ENCODE measurements around the gene ADRB2. TPM values are rescaled to one million over a fixed set of nuclear protein-coding genes. Genes with fewer than 3 reads are reported as not detected.

Gene ADRB2
- total RNA-seq, 1 experiment from 2014 or later: 0.26 TPM

- H3K4me1 Mint-ChIP-seq: peaks cover under 1 to 4% of the 10 kb centered on the region in 2 experiments; a peak in 3 of 4 replicates
- no peaks in the 10 kb centered on the region for H3K9me3 Mint-ChIP-seq
- H2AFZ ChIP-seq (ENCODE audit: low read length): no peak overlapping the region
- H3K36me3 Mint-ChIP-seq (ENCODE audit: insufficient read depth in 1 of 3, low read depth in 3 of 3): no peaks in the 10 kb centered on the region
- H3K56ac ChIP-seq (ENCODE audit: insufficient read length, low read depth, low read length): no peak overlapping the region
- no peak overlapping the region for H4K5ac ChIP-seq (ENCODE audit: insufficient read length, low read depth, low read length)
- no peak for DNase-seq
- H3K4me1 ChIP-seq (ENCODE audit: insufficient read depth, low read length): no peaks in the 10 kb centered on the region
- H2BK12ac ChIP-seq (ENCODE audit: insufficient read length, low read depth, low read length): no peak overlapping the region
- H2BK5ac ChIP-seq (ENCODE audit: insufficient read length, low read length): no peak overlapping the region
- no peaks in the 10 kb centered on the region for H3K79me2 ChIP-seq (ENCODE audit: insufficient read depth, low read length)
- H3K4ac ChIP-seq (ENCODE audit: low read depth, low read length): no peak overlapping the region
- no peak overlapping the region for H2BK15ac ChIP-seq (ENCODE audit: low read depth, low read length)
- no peak overlapping the region for H4K8ac ChIP-seq (replicated peaks; ENCODE audit: insufficient read length, low read depth, low read length)
- no peaks in the 10 kb centered on the region for H4K20me1 ChIP-seq (ENCODE audit: control insufficient read depth, insufficient read depth, insufficient read length)
- no peak overlapping the region for H3T11ph ChIP-seq (ENCODE audit: low read length)
- H3K23me2 ChIP-seq (ENCODE audit: insufficient read length, low read depth, low read length, poor library complexity, severe bottlenecking): no peaks in the 10 kb centered on the region
- H3K14ac ChIP-seq (ENCODE audit: insufficient read depth, low read length): no peak overlapping the region
- H2BK120ac ChIP-seq (ENCODE audit: low read depth, low read length, poor library complexity, severe bottlenecking): no peak overlapping the region
- no peak overlapping the region for H2AK5ac ChIP-seq (ENCODE audit: insufficient read length, low read length)
- no peak overlapping the region for H3K27ac ChIP-seq (ENCODE audit: insufficient read length, low read depth, low read length)
- H3K4me2 ChIP-seq (ENCODE audit: insufficient read depth, insufficient read length, low read length): no peak overlapping the region
- H4K91ac ChIP-seq (ENCODE audit: insufficient read length, low read depth, low read length): no peak overlapping the region
- H3K9ac ChIP-seq (ENCODE audit: extremely low read depth, insufficient read length, low read length): no peak overlapping the region
- H3K4me3 Mint-ChIP-seq: no peak overlapping the region
- TF ChIP-seq, protein P1, sequence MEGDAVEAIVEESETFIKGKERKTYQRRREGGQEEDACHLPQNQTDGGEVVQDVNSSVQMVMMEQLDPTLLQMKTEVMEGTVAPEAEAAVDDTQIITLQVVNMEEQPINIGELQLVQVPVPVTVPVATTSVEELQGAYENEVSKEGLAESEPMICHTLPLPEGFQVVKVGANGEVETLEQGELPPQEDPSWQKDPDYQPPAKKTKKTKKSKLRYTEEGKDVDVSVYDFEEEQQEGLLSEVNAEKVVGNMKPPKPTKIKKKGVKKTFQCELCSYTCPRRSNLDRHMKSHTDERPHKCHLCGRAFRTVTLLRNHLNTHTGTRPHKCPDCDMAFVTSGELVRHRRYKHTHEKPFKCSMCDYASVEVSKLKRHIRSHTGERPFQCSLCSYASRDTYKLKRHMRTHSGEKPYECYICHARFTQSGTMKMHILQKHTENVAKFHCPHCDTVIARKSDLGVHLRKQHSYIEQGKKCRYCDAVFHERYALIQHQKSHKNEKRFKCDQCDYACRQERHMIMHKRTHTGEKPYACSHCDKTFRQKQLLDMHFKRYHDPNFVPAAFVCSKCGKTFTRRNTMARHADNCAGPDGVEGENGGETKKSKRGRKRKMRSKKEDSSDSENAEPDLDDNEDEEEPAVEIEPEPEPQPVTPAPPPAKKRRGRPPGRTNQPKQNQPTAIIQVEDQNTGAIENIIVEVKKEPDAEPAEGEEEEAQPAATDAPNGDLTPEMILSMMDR (conservative IDR thresholded peaks at IDR 0.05): no peak
- no peak overlapping the region for H3K27ac Mint-ChIP-seq
- H3K27me3 ChIP-seq (ENCODE audit: insufficient read depth, low read length): no peaks in the 10 kb centered on the region
- WGBS (ENCODE audit: extremely low coverage, insufficient read length, low lambda C conversion rate): no CpG with 5 or more reads among the region's 2 CpGs
- no peaks in the 10 kb centered on the region for H3K9me3 ChIP-seq (ENCODE audit: control insufficient read depth, low read depth, low read length)
- no peak overlapping the region for H3K18ac ChIP-seq (ENCODE audit: insufficient read length, low read depth, low read length)
- H2BK20ac ChIP-seq (ENCODE audit: low read depth, low read length, poor library complexity, severe bottlenecking): no peak overlapping the region
- no peak overlapping the region for H3K23ac ChIP-seq (ENCODE audit: insufficient read length, low read depth, low read length)
- no peaks in the 10 kb centered on the region for H3K27me3 Mint-ChIP-seq (ENCODE audit: low read depth)
- no peaks in the 10 kb centered on the region for H3K79me1 ChIP-seq (ENCODE audit: insufficient read depth, low read depth, low read length, poor library complexity, severe bottlenecking)
Observed at GRCh38 chr5:148810823-148811222, 15.6 kb upstream of the ADRB2 start.

Measured in H9 (cell line).